H9 (cell line): ENCODE data around the gene MAGEA9. TPM values are rescaled to one million over a fixed set of nuclear protein-coding genes. Genes with fewer than 3 reads are reported as not detected.
"Not testable (repeated sequence)": the region's sequence is repeated elsewhere in the genome, so short reads cannot be mapped to it uniquely, and the experiment has no call there.

Experiments used
- DNase-seq: peaks from one replicate; pipeline ENCODE4 v3.0.0-alpha.2; 2017
- H2AFZ ChIP-seq: one replicate; pipeline ENCODE4 v1.6.1; 2013; ENCODE audit warnings: mild to moderate bottlenecking, low read length, control low read depth, moderate library complexity
- H2AK5ac ChIP-seq: 2 replicates; pipeline ENCODE4 v1.6.1; 2013; ENCODE audit warnings: low read length, control low read depth, mixed read lengths; ENCODE audit not compliant: insufficient read length
- H2BK120ac ChIP-seq: one replicate; pipeline ENCODE4 v1.6.1; 2013; ENCODE audit warnings: low read depth, mild to moderate bottlenecking, low read length, control low read depth, inconsistent platforms; ENCODE audit not compliant: poor library complexity, severe bottlenecking
- H2BK12ac ChIP-seq: 2 replicates; pipeline ENCODE4 v1.6.1; 2013; ENCODE audit warnings: low read length, control low read depth, mixed read lengths, low read depth; ENCODE audit not compliant: insufficient read length
- H2BK15ac ChIP-seq: 2 replicates; pipeline ENCODE4 v1.6.1; 2013; ENCODE audit warnings: low read depth, low read length, control low read depth
- H2BK20ac ChIP-seq: one replicate; pipeline ENCODE4 v1.6.1; 2013; ENCODE audit warnings: low read depth, mild to moderate bottlenecking, low read length, control low read depth, inconsistent platforms; ENCODE audit not compliant: poor library complexity, severe bottlenecking
- H2BK5ac ChIP-seq: 2 replicates; pipeline ENCODE4 v1.6.1; 2013; ENCODE audit warnings: low read length, control low read depth, mixed read lengths; ENCODE audit not compliant: insufficient read length
- H3K14ac ChIP-seq: 2 replicates; pipeline ENCODE4 v1.6.1; 2013; ENCODE audit warnings: low read length, control low read depth; ENCODE audit not compliant: insufficient read depth
- H3K18ac ChIP-seq: 2 replicates; pipeline ENCODE4 v1.6.1; 2013; ENCODE audit warnings: low read depth, mild to moderate bottlenecking, mixed read lengths, low read length, control low read depth; ENCODE audit not compliant: insufficient read length
- H3K23ac ChIP-seq: 2 replicates; pipeline ENCODE4 v1.6.1; 2013; ENCODE audit warnings: low read length, control low read depth, mixed read lengths, low read depth; ENCODE audit not compliant: insufficient read length
- H3K23me2 ChIP-seq: 2 replicates; pipeline ENCODE4 v1.6.1; 2013; ENCODE audit warnings: low read depth, mild to moderate bottlenecking, mixed read lengths, low read length, control low read depth; ENCODE audit not compliant: insufficient read length, poor library complexity, severe bottlenecking
- H3K27ac ChIP-seq: 2 replicates; pipeline ENCODE4 v1.5.1; 2013; ENCODE audit warnings: low read length, control low read depth, mixed read lengths, low read depth; ENCODE audit not compliant: insufficient read length
- H3K27me3 ChIP-seq: 2 replicates; pipeline ENCODE4 v1.6.1; 2013; ENCODE audit warnings: low read length, control low read depth, inconsistent platforms; ENCODE audit not compliant: insufficient read depth
- H3K4ac ChIP-seq: 2 replicates; pipeline ENCODE4 v1.6.1; 2013; ENCODE audit warnings: low read depth, mild to moderate bottlenecking, control low read depth, inconsistent platforms, low read length, moderate library complexity
- H3K4me1 ChIP-seq: 2 replicates; pipeline ENCODE4 v1.6.1; 2013; ENCODE audit warnings: low read length, control low read depth, inconsistent platforms; ENCODE audit not compliant: insufficient read depth
- H3K4me2 ChIP-seq: 2 replicates; pipeline ENCODE4 v1.6.1; 2013; ENCODE audit warnings: low read length, control low read depth, mixed read lengths; ENCODE audit not compliant: insufficient read length, insufficient read depth
- H3K56ac ChIP-seq: 2 replicates; pipeline ENCODE4 v1.6.1; 2013; ENCODE audit warnings: low read depth, mild to moderate bottlenecking, mixed read lengths, low read length, control low read depth; ENCODE audit not compliant: insufficient read length
- H3K79me1 ChIP-seq: 2 replicates; pipeline ENCODE4 v1.6.1; 2013; ENCODE audit warnings: low read depth, mild to moderate bottlenecking, moderate library complexity, low read length, control low read depth, inconsistent platforms; ENCODE audit not compliant: insufficient read depth, poor library complexity, severe bottlenecking
- H3K79me2 ChIP-seq: 2 replicates; pipeline ENCODE4 v1.6.1; 2013; ENCODE audit warnings: low read length, control low read depth, inconsistent platforms; ENCODE audit not compliant: insufficient read depth
- H3K9ac ChIP-seq: 2 replicates; pipeline ENCODE4 v1.6.1; 2013; ENCODE audit warnings: low read length, control low read depth, mixed read lengths; ENCODE audit not compliant: insufficient read length; ENCODE audit errors: extremely low read depth
- H3K9me3 ChIP-seq: one replicate; pipeline ENCODE4 v1.6.1; 2013; ENCODE audit warnings: low read depth, low read length, inconsistent platforms; ENCODE audit not compliant: control insufficient read depth
- H3T11ph ChIP-seq: one replicate; pipeline ENCODE4 v1.6.1; 2013; ENCODE audit warnings: mild to moderate bottlenecking, low read length, control low read depth, inconsistent platforms
- H4K20me1 ChIP-seq: one replicate; pipeline ENCODE4 v1.6.1; 2013; ENCODE audit not compliant: control insufficient read depth, insufficient read length, insufficient read depth
- H4K5ac ChIP-seq: 2 replicates; pipeline ENCODE4 v1.6.1; 2013; ENCODE audit warnings: low read depth, mild to moderate bottlenecking, mixed read lengths, low read length, control low read depth; ENCODE audit not compliant: insufficient read length
- H4K8ac ChIP-seq: replicated peaks from 2 replicates; pipeline ENCODE4 v1.6.1; 2013; ENCODE audit warnings: low read length, control low read depth, mixed read lengths, low read depth; ENCODE audit not compliant: insufficient read length
- H4K91ac ChIP-seq: 2 replicates; pipeline ENCODE4 v1.6.1; 2013; ENCODE audit warnings: low read depth, mild to moderate bottlenecking, moderate library complexity, mixed read lengths, low read length, control low read depth; ENCODE audit not compliant: insufficient read length
- H3K27ac Mint-ChIP-seq, 3 experiments: 2 replicates in 2 of 3; 3 replicates in 1 of 3; pipeline ENCODE4 v1.8.0; 2020 to 2021; ENCODE audit warnings: mixed read lengths in 3 of 3, mild to moderate bottlenecking in 1 of 3, moderate library complexity in 1 of 3
- H3K27me3 Mint-ChIP-seq: 2 replicates; pipeline ENCODE4 v1.8.0; 2021; ENCODE audit warnings: low read depth, mild to moderate bottlenecking, moderate library complexity, mixed read lengths
- H3K36me3 Mint-ChIP-seq, 3 experiments: 2 replicates in 2 of 3; 3 replicates in 1 of 3; pipeline ENCODE4 v1.8.0; 2020 to 2021; ENCODE audit warnings: low read depth in 3 of 3, mixed read lengths in 3 of 3; ENCODE audit not compliant: insufficient read depth in 1 of 3
- H3K4me1 Mint-ChIP-seq, 2 experiments: 2 replicates each; pipeline ENCODE4 v1.8.0; 2020; ENCODE audit warnings: mixed read lengths in 2 of 2
- H3K4me3 Mint-ChIP-seq, 2 experiments: 2 replicates in 1 of 2; 3 replicates in 1 of 2; pipeline ENCODE4 v1.8.0; 2020 to 2021; ENCODE audit warnings: mild to moderate bottlenecking in 2 of 2, mixed read lengths in 2 of 2, moderate library complexity in 1 of 2
- H3K9me3 Mint-ChIP-seq, 2 experiments: 2 replicates in 1 of 2; 3 replicates in 1 of 2; pipeline ENCODE4 v1.8.0; 2020; ENCODE audit warnings: mild to moderate bottlenecking in 2 of 2, mixed read lengths in 2 of 2, moderate library complexity in 1 of 2
- WGBS: extraction: QIAGEN DNeasy Blood & Tissue Kit; methylation state at CpG from one replicate; pipeline ENCODE4 v1.1.7; 2013; ENCODE audit warnings: missing lambda C conversion rate, low lambda C conversion rate, mixed read lengths; ENCODE audit not compliant: insufficient read length; ENCODE audit errors: extremely low coverage; 5-methylcytosine and 5-hydroxymethylcytosine counted together
- total RNA-seq: library from RNA; stranded (reverse); gene quantifications from 2 replicates; pipeline ENCODE4 v1.2.1, GENCODE V29; 2021
- TF ChIP-seq, protein P1 (sequence below): fragments of 200-600 bp; sonication (generic); conservative IDR thresholded peaks from 3 replicates; pipeline ENCODE4 v1.8.0; 2021; ENCODE audit warnings: antibody characterized with exemption, mild to moderate bottlenecking

The MAGEA9 gene
- total RNA-seq, 1 experiment from 2014 or later, result 0.28 TPM

DNA sequence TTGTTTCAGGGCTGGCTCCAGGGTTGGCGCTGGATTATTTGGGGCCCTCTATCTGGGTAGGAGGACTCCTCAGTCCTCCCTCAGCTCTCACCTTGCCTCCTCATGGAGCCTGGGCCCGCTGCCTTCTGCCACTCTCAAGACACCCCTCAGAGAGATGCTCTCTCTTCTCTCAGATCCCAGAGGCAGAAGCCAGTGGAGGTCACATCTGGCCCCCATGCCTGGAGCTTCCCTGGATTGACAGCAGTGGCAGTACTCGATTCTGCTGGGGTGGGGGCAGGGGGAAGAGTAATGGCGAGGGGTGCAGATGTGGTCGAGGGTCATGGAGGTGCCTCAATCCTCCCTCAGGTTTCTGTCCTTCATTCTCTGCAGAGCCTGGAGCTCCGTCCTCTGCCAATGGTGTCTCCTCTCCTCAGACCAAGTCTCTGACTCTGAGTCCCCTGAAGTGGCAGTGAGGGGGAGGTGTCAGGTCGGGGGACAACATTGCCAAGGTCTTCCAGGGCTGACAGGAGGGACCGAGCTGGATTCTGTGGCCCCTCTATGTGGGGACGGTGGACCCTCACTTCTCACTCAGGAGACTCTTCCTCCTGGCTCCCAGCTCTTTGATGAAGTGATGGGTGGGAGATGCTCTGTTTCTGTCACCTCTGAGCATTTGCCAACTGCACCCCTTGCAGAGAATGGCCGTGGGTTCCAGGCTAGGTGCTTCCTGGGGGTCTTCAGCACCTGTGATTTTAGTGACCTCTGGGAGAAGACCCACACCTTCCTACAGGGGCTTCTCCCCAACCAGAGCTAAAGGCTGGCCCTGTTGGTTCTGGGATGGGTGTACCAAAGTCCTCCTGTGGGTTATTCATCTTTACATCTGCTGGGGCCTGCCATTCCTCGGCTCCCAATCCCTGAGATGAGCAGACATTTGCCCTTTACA lies 18.8 kb upstream of the MAGEA9 start:
- peaks cover 6% of the 10 kb centered on the region for H3K27me3 Mint-ChIP-seq
- Histone ChIP-seq H2AK5ac (no peak overlapping the region), H2BK15ac (no peak overlapping the region), H3K4ac (no peak overlapping the region), H3K56ac (no peak overlapping the region), H4K8ac (no peak overlapping the region), H3K79me1 (no peaks in the 10 kb centered on the region), H4K5ac (no peak overlapping the region), H3K14ac (no peak overlapping the region), H3K4me1 (no peaks in the 10 kb centered on the region), H2BK20ac (no peak overlapping the region), H3K27me3 (no peaks in the 10 kb centered on the region), H3K18ac (no peak overlapping the region), H4K91ac (no peak overlapping the region), H3K27ac (no peak overlapping the region), H3K9ac (no peak overlapping the region), H2BK120ac (no peak overlapping the region), H3K23me2 (no peaks in the 10 kb centered on the region), H3K4me2 (no peak overlapping the region), H3T11ph (no peak overlapping the region), H3K79me2 (no peaks in the 10 kb centered on the region), H2BK5ac (no peak overlapping the region), H3K9me3 (peaks cover 14% of the 10 kb centered on the region), H4K20me1 (no peaks in the 10 kb centered on the region), H3K23ac (no peak overlapping the region), H2BK12ac (no peak overlapping the region), H2AFZ (no peak overlapping the region)
- no CpG with 5 or more reads among the region's 11 CpGs for WGBS
- peak overlapping the region in 1 of 3 experiments; percentile 48; a peak in 1 of 7 replicates for H3K27ac Mint-ChIP-seq
- DNase-seq, result no peak
- TF ChIP-seq, protein P1, sequence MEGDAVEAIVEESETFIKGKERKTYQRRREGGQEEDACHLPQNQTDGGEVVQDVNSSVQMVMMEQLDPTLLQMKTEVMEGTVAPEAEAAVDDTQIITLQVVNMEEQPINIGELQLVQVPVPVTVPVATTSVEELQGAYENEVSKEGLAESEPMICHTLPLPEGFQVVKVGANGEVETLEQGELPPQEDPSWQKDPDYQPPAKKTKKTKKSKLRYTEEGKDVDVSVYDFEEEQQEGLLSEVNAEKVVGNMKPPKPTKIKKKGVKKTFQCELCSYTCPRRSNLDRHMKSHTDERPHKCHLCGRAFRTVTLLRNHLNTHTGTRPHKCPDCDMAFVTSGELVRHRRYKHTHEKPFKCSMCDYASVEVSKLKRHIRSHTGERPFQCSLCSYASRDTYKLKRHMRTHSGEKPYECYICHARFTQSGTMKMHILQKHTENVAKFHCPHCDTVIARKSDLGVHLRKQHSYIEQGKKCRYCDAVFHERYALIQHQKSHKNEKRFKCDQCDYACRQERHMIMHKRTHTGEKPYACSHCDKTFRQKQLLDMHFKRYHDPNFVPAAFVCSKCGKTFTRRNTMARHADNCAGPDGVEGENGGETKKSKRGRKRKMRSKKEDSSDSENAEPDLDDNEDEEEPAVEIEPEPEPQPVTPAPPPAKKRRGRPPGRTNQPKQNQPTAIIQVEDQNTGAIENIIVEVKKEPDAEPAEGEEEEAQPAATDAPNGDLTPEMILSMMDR, result no peak
- peaks cover 0 to 5% (median 0%) of the 10 kb centered on the region in 3 experiments; a peak in 3 of 7 replicates for H3K36me3 Mint-ChIP-seq
- peaks cover 56 to 60% of the 10 kb centered on the region in 2 experiments for H3K9me3 Mint-ChIP-seq
- no peaks in the 10 kb centered on the region for H3K4me1 Mint-ChIP-seq
- no peak overlapping the region for H3K4me3 Mint-ChIP-seq

DNA sequence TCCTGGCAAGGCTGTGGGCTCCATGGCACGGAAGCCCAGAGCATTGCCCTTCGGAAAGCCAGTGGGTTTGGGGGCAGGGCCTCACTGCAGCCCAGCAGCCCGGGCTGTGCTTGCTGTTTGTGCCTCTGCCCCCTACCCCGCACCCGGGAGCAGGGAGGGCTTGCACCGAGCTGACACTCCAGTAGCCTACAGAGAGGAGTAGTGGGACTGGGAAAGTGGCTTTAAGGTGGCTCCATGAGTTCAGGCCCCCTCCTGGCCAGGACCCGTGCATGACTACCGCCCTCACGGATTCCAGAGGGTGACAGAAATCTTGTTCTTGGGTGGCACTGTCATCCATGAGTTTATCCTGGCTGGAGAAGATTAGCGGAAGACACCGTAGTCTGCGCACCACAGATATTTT lies 11.4 kb upstream of the MAGEA9 start:
- H3T11ph ChIP-seq, H2BK12ac ChIP-seq, H3K27ac ChIP-seq, H3K23me2 ChIP-seq, H4K8ac ChIP-seq, H4K5ac ChIP-seq, H2AK5ac ChIP-seq, H3K9me3 ChIP-seq, H2AFZ ChIP-seq, H3K4me3 Mint-ChIP-seq, H3K27me3 ChIP-seq, H2BK20ac ChIP-seq, H3K79me1 ChIP-seq, H3K56ac ChIP-seq, H4K20me1 ChIP-seq, H3K4me1 Mint-ChIP-seq, H3K4me2 ChIP-seq, H3K4me1 ChIP-seq, DNase-seq, H3K79me2 ChIP-seq, H3K27ac Mint-ChIP-seq, H3K27me3 Mint-ChIP-seq, H3K4ac ChIP-seq, H3K18ac ChIP-seq, H3K9ac ChIP-seq, H4K91ac ChIP-seq, H3K36me3 Mint-ChIP-seq, H3K23ac ChIP-seq, H3K9me3 Mint-ChIP-seq, H2BK15ac ChIP-seq, H3K14ac ChIP-seq, H2BK120ac ChIP-seq, H2BK5ac ChIP-seq: not testable (repeated sequence)
- WGBS, result no CpG with 5 or more reads among the region's 12 CpGs
